Measurements from ENCODE around the gene NTMT2.

The NTMT2 gene

GRCh38 chr1:170122366-170122765, 23.4 kb upstream of the NTMT2 start:
- DNase-seq (ENCODE audit: low read depth): no peak
- no peak overlapping the region for H3K4me3 ChIP-seq (ENCODE audit: low read depth, low read length)

GRCh38 chr1:170125269-170125668, 20.5 kb upstream of the NTMT2 start:
- no peak overlapping the region for H3K4me3 ChIP-seq (ENCODE audit: low read depth, low read length)
- TF ChIP-seq CTCF (conservative IDR thresholded peaks at IDR 0.05; ENCODE audit: low read depth, low read length): no peak
- DNase-seq (ENCODE audit: low read depth): no peak

More at GRCh38 chr1:170122366-170122765, 23.4 kb upstream of the NTMT2 start:
- TF ChIP-seq CTCF (conservative IDR thresholded peaks at IDR 0.05; ENCODE audit: low read depth, low read length): no peak

GRCh38 chr1:170126696-170127095, 19.1 kb upstream of the NTMT2 start:
- peak; percentile 91 for DNase-seq (ENCODE audit: low read depth)

GRCh38 chr1:170131450-170131849, 14.3 kb upstream of the NTMT2 start:
- no peak for TF ChIP-seq CTCF (conservative IDR thresholded peaks at IDR 0.05; ENCODE audit: low read depth, low read length)
- DNase-seq (ENCODE audit: low read depth): no peak
- no peak overlapping the region for H3K4me3 ChIP-seq (ENCODE audit: low read depth, low read length)

More at GRCh38 chr1:170126696-170127095, 19.1 kb upstream of the NTMT2 start:
- no peak overlapping the region for H3K4me3 ChIP-seq (ENCODE audit: low read depth, low read length)
- peak; percentile 43 for TF ChIP-seq CTCF (conservative IDR thresholded peaks at IDR 0.05; ENCODE audit: low read depth, low read length)

GRCh38 chr1:170131984-170132383, 13.8 kb upstream of the NTMT2 start:
- H3K4me3 ChIP-seq (ENCODE audit: low read depth, low read length): no peak overlapping the region
- no peak for TF ChIP-seq CTCF (conservative IDR thresholded peaks at IDR 0.05; ENCODE audit: low read depth, low read length)
- DNase-seq (ENCODE audit: low read depth): no peak

- TF ChIP-seq CTCF (conservative IDR thresholded peaks at IDR 0.05; ENCODE audit: low read depth, low read length): no peak
- no peak overlapping the region for H3K4me3 ChIP-seq (ENCODE audit: low read depth, low read length)
- DNase-seq (ENCODE audit: low read depth): no peak
These were observed 11.8 kb upstream of the NTMT2 start for GRCh38 chr1:170133766-170134495.

GRCh38 chr1:170134521-170134920, 11.2 kb upstream of the NTMT2 start:
- TF ChIP-seq CTCF (conservative IDR thresholded peaks at IDR 0.05; ENCODE audit: low read depth, low read length): no peak
- no peak for DNase-seq (ENCODE audit: low read depth)
- H3K4me3 ChIP-seq (ENCODE audit: low read depth, low read length): no peak overlapping the region

Measured in choroid plexus epithelial cell (primary cell).